DOHH2 (cell line): ENCODE data around the gene NBEA.

Experiments
- H3F3A ChIP-seq: fragments of 200-600 bp; sonication (generic), shearing (Covaris generic); 2 replicates; pipeline ENCODE4 v1.6.0; 2016; ENCODE audit warnings: antibody characterized with exemption, mild to moderate bottlenecking; ENCODE audit not compliant: control insufficient read depth, insufficient read depth
- H3K27ac ChIP-seq: fragments of 200-600 bp; sonication (generic); 2 replicates; pipeline ENCODE4 v1.5.1; 2014; ENCODE audit warnings: low read depth, mild to moderate bottlenecking, low read length, moderate library complexity
- H3K27me3 ChIP-seq: fragments of 200-600 bp; sonication (generic); 2 replicates; pipeline ENCODE4 v1.6.1; 2014; ENCODE audit warnings: mild to moderate bottlenecking, low read length, mixed read lengths; ENCODE audit not compliant: control insufficient read depth
- H3K36me3 ChIP-seq: fragments of 200-600 bp; sonication (generic); 2 replicates; pipeline ENCODE4 v1.6.1; 2014; ENCODE audit warnings: mild to moderate bottlenecking, low read length, moderate library complexity, mixed read lengths; ENCODE audit not compliant: control insufficient read depth
- H3K4me1 ChIP-seq: fragments of 200-600 bp; sonication (generic); 2 replicates; pipeline ENCODE4 v1.6.1; 2014; ENCODE audit warnings: mild to moderate bottlenecking, low read length, mixed read lengths; ENCODE audit not compliant: control insufficient read depth
- H3K4me2 ChIP-seq: fragments of 200-600 bp; sonication (generic); 2 replicates; pipeline ENCODE4 v1.6.0; 2014; ENCODE audit warnings: mild to moderate bottlenecking, low read length, moderate library complexity
- H3K4me3 ChIP-seq: fragments of 200-600 bp; sonication (generic); 2 replicates; pipeline ENCODE4 v1.5.1; 2014; ENCODE audit warnings: mild to moderate bottlenecking, low read length, mixed read lengths
- H3K79me2 ChIP-seq: fragments of 200-600 bp; sonication (generic); 2 replicates; pipeline ENCODE4 v1.6.1; 2014; ENCODE audit warnings: mild to moderate bottlenecking, low read length, mixed read lengths; ENCODE audit not compliant: control insufficient read depth
- H3K9me2 ChIP-seq: fragments of 200-600 bp; sonication (generic); replicated peaks from 2 replicates; pipeline ENCODE4 v1.6.1; 2014; ENCODE audit warnings: mild to moderate bottlenecking, low read length, mixed read lengths; ENCODE audit not compliant: control insufficient read depth
- H3K9me3 ChIP-seq: fragments of 200-600 bp; sonication (generic); 2 replicates; pipeline ENCODE4 v1.6.1; 2014; ENCODE audit warnings: antibody characterized with exemption, low read length, mixed read lengths; ENCODE audit not compliant: control insufficient read depth, insufficient read depth
- H4K20me1 ChIP-seq: fragments of 200-600 bp; sonication (generic); 2 replicates; pipeline ENCODE4 v1.6.0; 2014; ENCODE audit warnings: low read depth, mild to moderate bottlenecking, antibody characterized with exemption, low read length, moderate library complexity; ENCODE audit not compliant: control insufficient read depth, insufficient read depth
- EZH2phosphoT487 ChIP-seq: fragments of 200-600 bp; sonication (generic); IDR thresholded peaks from 2 replicates; pipeline ENCODE4 v1.6.1; 2017; ENCODE audit warnings: borderline replicate concordance, mild to moderate bottlenecking, antibody characterized with exemption, low read length, moderate library complexity, mixed read lengths
- TF ChIP-seq, protein P1 (sequence below): fragments of 200-600 bp; sonication (generic); IDR thresholded peaks from one replicate; pipeline ENCODE4 v1.5.1; 2014; ENCODE audit warnings: antibody characterized with exemption, mild to moderate bottlenecking, low read depth, low read length; ENCODE audit not compliant: poor library complexity, severe bottlenecking

The NBEA gene

GRCh38 chr13:35518337-35518946, 576.4 kb downstream of the NBEA start:
- no peak overlapping the region for H3K4me2 ChIP-seq
- no peaks in the 10 kb centered on the region for H3K36me3 ChIP-seq
- no peaks in the 10 kb centered on the region for H4K20me1 ChIP-seq
- H3K4me1 ChIP-seq: no peaks in the 10 kb centered on the region
- no peaks in the 10 kb centered on the region for H3K9me2 ChIP-seq
- no peaks in the 10 kb centered on the region for H3K9me3 ChIP-seq
- H3K27me3 ChIP-seq: no peaks in the 10 kb centered on the region
- H3K4me3 ChIP-seq: no peak overlapping the region
- TF ChIP-seq EZH2phosphoT487: no peak
- TF ChIP-seq, protein P1, sequence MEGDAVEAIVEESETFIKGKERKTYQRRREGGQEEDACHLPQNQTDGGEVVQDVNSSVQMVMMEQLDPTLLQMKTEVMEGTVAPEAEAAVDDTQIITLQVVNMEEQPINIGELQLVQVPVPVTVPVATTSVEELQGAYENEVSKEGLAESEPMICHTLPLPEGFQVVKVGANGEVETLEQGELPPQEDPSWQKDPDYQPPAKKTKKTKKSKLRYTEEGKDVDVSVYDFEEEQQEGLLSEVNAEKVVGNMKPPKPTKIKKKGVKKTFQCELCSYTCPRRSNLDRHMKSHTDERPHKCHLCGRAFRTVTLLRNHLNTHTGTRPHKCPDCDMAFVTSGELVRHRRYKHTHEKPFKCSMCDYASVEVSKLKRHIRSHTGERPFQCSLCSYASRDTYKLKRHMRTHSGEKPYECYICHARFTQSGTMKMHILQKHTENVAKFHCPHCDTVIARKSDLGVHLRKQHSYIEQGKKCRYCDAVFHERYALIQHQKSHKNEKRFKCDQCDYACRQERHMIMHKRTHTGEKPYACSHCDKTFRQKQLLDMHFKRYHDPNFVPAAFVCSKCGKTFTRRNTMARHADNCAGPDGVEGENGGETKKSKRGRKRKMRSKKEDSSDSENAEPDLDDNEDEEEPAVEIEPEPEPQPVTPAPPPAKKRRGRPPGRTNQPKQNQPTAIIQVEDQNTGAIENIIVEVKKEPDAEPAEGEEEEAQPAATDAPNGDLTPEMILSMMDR: no peak
- H3K27ac ChIP-seq: no peak overlapping the region
- no peaks in the 10 kb centered on the region for H3K79me2 ChIP-seq
- H3F3A ChIP-seq: no peaks in the 10 kb centered on the region

GRCh38 chr13:35524171-35524570, 582.1 kb downstream of the NBEA start:
- Histone ChIP-seq H3K27me3 (no peaks in the 10 kb centered on the region), H3F3A (no peaks in the 10 kb centered on the region), H3K4me2 (no peak overlapping the region), H3K79me2 (no peaks in the 10 kb centered on the region), H4K20me1 (no peaks in the 10 kb centered on the region), H3K9me2 (no peaks in the 10 kb centered on the region), H3K27ac (no peak overlapping the region), H3K4me1 (no peaks in the 10 kb centered on the region), H3K4me3 (no peak overlapping the region), H3K36me3 (no peaks in the 10 kb centered on the region), H3K9me3 (no peaks in the 10 kb centered on the region)
- no peak for TF ChIP-seq EZH2phosphoT487
- TF ChIP-seq, protein P1: no peak

- Histone ChIP-seq H3K27me3 (no peaks in the 10 kb centered on the region), H3K9me3 (no peaks in the 10 kb centered on the region), H3K4me3 (no peak overlapping the region), H3K9me2 (no peaks in the 10 kb centered on the region), H3K36me3 (no peaks in the 10 kb centered on the region), H3K27ac (no peak overlapping the region), H3K4me2 (no peak overlapping the region), H3K4me1 (no peaks in the 10 kb centered on the region), H3K79me2 (no peaks in the 10 kb centered on the region), H4K20me1 (no peaks in the 10 kb centered on the region), H3F3A (no peaks in the 10 kb centered on the region)
- TF ChIP-seq, protein P1: no peak
- no peak for TF ChIP-seq EZH2phosphoT487
Measured at GRCh38 chr13:35526577-35526976, 584.5 kb downstream of the NBEA start.
